HG03469 (cell line): ENCODE data around the gene SLC16A10.
"Not testable (repeated sequence)": the region's sequence is repeated elsewhere in the genome, so short reads cannot be mapped to it uniquely, and the experiment has no call there.

Experiments
- ATAC-seq: cut with Tn5 transposase; IDR thresholded peaks from one replicate; pipeline ENCODE4 v1.9.1; 2021; ENCODE audit warnings: mild to moderate bottlenecking, moderate library complexity, moderate number of reproducible peaks; ENCODE audit not compliant: unreplicated experiment

Gene SLC16A10, protein sequence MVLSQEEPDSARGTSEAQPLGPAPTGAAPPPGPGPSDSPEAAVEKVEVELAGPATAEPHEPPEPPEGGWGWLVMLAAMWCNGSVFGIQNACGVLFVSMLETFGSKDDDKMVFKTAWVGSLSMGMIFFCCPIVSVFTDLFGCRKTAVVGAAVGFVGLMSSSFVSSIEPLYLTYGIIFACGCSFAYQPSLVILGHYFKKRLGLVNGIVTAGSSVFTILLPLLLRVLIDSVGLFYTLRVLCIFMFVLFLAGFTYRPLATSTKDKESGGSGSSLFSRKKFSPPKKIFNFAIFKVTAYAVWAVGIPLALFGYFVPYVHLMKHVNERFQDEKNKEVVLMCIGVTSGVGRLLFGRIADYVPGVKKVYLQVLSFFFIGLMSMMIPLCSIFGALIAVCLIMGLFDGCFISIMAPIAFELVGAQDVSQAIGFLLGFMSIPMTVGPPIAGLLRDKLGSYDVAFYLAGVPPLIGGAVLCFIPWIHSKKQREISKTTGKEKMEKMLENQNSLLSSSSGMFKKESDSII

DNA sequence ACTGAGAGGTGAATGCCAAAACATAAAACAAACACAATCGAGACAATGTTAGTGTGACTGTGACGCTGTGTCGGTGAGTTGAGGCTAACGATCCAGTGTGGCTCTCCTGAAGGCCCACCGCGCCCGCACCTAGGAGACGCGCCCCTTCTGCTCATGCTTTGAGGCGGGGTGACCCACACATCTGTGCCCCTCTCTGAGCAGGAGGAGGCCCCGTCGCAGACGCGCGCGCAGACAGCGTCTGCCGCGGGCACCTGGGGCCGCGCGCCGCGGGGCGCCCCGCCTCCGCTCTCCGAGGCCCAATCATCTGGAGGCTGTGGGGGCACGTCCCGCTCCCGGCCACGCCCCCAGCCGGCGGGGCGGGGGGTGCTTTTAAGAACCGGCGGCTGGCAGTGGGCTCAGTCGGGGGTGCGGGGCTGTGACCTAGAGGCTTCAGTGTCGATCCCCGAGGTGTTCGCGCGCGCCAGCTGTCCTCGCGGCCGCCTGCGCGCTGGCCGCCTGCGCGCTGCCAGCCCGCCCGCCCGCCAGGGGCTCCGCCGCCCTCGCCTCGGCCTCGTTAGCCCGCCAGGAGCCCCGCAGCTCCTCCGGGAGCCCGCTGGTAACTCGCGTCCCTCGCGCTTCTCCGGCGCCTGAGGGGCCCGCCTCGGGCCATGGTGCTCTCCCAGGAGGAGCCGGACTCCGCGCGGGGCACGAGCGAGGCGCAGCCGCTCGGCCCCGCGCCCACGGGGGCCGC lies at the start of gene SLC16A10:
Gene SLC16A10 (plus strand): TSS at position 398 of the 730 bp plus-strand sequence. CDS start 250 bp downstream, at position 648.
- peak; percentile 73 for ATAC-seq

DNA sequence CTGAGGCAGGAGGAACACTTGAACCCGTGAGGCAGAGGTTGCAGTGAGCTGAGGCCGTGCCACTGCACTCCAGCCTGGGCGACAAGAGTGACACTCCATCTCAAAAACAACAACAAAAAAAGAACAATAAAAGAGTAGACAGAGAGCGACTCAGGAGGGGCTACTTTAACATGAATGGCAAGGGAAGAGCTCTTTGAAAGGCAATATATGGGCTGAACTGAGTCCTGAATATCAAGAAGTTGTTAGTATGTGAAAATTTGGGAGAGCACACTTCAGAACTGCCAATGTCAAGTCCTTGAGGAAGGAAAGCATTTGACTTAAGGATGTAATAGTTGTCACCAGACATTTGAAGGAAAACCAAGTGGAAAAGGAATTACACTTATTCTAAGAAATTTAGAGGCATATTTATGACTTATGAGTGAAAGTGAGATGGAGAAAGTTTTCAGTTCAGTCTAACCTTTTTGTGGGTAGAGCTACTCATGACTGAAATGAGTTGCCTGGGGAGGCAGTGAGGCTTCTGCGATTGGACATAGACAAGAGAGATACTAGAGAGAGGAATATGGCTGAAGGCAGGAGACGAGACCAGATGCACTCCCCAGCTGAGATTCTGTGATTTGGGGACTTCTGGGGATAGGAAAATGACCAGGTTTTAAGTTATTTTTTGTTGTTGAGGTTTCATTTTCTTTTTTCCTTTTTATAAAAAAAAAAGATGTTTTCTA lies 48.6 kb upstream of the SLC16A10 start:
- no peak for ATAC-seq

DNA sequence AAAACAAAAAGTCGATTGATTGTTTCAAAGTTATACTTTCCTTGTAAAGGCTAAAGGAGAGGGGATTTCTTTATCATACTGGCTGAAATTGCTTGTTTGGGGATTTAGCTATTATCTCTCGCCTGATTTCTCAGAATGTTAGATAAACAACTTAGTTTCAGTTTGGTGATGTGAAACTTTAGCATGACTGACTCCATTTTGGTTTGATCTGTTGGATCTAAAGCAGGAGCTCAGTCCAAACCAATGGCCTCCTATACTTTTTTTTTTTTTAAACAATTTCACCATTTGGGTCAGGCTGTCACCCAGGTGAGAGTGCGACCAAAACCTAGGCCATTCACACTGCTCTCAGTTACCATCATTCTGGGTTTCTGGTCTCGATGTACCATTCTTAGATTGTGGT lies 45.4 kb upstream of the SLC16A10 start:
- no peak for ATAC-seq

DNA sequence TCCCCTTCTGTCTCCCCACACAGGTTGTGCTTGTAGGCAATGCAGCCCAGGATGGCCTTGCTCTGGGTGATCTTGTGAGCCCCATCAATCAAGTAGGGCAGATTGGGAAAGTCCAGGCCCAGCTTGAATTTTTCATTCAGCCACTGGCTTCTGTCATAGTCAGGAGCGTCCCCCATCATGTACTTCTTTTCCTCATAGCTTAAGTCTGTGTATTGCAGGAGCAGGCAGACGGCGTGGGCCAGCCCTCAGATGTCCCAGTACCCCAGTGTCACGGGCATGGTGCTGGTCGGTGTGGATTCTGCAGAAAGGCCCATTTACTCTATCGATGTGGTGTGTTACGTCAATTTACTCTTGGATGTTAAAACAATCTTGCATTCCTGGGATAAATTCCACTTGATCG lies 40.1 kb upstream of the SLC16A10 start:
- no peak for ATAC-seq

DNA sequence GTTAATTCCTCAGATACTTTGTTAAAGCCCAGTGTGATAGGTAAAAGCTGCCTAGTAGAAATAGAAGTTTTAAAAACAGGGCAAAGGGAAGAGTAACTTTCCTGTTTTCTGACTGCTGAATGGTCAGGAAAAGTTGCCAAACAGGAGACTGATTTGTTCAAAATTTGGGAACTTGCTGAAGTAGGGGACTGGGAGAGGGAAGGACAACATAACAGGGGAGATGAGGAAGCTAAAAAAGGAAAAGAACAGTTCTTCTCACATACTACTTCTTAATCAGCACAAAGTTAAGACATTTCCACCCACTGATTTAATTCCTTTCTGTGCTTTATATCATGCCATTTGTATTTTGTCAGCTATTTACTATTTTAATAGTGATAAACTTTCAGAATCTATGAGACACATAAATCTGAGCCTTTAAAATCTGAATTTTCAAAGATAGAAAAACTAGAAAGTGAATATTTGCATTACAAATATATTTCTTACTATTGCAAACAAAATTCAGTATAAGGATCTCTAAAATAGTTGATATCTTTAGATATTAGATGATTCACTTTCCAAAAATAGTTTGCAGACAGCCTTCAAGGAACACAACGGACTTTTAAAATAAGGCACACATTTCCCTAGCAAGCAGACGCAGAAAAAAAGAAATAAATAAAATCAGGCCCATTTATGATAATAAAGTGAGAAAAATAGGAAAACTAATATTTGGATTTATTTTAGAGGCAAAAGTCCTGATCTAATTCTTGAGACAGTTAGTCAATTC lies 36.9 kb upstream of the SLC16A10 start:
- ATAC-seq: no peak

DNA sequence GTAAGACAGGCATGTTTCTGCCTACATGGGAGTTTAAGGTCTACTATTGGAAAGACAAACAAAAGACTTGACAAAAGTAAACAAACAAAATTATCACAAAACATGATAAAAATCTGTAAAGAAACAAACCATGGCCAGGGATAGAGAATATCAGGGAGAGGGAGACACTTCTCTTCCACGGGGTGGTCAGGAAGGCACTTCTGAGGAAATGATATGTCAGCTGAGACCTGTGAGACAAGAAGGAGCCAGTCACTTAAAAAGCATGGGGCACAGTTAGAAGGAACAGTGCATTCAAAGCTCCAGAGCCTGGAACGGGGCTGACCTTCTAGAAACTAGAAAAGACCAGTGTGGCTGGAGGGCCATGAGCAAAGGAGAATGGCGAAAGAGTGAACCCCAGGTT lies 35.1 kb upstream of the SLC16A10 start:
- ATAC-seq: no peak

DNA sequence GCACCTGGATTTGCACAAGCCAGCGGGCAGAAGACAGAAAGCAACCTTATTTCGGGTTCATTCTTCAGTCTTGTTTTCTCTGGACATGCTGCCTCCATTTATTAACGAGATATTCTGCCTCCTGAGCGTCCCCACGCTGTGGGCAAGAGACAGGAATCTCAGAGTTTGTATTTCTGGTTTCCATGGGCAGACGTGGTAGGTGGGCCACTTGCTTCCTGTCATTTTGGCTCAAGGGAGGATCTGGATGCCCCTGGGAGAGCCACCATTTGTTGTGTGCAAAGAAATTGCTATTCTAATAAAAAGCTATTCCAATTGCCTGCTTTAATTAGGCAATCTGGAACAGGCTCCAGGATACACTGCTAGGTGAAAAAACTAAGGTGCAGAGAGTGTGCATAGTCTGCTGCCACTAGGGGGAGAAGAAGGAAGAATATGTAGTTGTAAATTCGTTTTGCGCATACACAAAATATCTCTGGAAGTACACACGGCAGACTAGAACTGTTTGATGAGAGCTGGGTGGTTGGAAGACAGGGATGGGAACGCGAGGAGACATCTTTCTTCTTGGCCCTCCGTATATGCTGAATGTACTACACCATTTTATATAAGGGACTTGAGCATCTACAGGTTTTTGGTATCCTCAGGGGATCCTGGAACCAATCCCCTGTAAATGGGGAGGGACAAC lies 30.1 kb upstream of the SLC16A10 start:
- ATAC-seq: no peak

DNA sequence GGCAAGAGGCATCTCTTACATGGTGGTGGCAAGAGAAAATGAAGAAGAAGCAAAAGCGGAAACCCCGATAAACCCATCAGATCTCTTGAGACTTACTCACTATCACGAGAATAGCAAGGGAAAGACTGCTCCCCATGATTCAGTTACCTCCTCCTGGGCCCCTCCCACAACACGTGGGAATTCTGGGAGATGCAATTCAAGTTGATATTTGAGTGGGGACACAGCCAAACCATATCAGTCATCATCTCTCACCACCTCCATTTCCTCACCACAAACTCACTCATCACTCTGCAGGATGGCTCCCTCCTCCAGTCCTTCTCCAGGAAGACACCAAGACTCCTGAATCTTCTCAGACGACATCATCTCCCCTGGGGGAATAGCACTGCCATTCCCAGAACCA lies 25.8 kb upstream of the SLC16A10 start:
- no peak for ATAC-seq

DNA sequence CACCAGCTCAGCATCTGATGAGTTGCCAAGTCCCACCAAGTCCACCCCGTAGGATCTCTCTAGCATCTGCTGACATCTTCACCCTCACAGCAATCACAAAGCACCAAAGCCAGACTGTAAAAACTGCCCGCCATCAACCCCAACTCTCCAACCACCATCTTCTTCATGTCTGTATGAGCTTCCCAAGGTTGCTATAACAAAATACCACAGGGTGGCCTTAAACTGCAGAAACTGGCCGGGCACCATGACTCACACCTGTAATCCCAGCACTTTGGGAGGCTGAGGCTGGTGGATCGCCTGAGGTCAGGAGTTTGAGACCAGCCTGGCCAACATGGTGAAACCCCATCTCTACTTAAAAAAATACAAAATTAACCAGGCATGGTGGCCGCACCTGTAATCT lies 25.3 kb upstream of the SLC16A10 start:
- ATAC-seq: not testable (repeated sequence)

DNA sequence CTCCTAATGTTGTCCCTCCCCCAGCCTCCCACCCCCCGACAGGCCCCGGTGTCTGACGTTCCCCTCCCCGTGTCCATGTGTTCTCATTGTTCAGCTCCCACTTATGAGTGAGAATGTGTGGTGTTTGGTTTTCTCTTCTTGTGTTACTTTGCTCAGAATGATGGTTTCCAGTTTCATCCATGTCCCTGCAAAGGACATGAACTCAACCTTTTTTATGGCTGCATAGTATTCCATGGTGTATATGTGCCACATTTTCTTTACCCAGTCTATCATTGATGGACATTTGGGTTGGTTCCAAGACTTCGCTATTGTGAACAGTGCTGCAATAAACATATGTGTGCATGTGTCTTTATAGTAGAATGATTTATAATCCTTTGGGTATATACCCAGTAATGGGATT lies 24.4 kb upstream of the SLC16A10 start:
- ATAC-seq: not testable (repeated sequence)

DNA sequence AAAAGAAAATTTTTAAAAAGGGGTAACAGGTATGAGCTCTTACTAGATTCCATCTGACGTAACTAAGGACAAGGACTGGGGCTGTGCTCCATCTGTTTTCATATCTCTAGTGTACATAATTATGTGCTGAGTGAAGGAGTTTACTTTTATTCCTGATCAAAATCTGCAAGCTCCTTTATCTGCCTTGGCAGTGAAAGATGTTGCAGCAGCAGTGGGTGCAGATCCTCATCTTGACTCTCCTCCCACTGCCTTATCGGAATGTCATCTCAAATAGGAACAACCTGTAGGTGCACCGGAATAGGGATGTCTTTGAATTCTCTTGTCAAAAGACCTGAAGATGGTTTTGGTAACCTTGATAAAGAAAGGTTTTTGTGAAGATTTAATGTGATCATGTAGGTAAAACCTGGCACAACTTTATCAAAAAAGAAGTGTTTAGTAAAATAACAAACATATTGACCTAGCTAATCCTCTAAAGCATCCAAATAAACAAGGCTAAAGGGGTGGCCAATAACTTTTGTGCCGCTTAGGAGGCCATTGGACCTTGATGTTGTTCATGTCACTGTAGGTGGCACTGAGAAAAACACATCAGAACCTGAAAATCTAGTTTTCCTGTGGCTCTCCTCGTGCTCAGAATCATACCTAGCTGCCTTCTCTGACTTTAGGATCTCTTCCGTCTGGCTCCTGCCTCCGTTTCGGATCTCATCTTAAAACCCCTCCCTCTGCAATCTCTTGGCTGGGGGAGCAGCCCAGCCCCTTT lies 19.0 kb upstream of the SLC16A10 start:
- ATAC-seq: no peak

DNA sequence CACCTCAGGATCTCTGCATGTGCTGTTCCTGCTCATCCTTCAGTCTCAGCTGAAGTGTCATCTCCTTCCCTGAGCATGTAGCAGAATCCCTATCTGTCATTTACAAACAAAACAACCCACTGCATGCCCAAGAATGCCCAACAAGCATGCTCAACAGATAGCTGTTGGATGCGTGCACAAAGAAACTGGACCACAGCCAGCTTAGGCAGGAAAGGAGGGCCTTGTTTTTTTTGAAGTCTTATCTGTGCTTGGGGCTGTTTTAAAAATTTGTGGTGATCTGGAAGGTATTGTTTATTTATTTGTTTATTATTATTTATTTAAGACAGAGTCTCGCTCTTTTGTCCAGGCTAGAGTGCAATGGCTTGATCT lies 18.5 kb upstream of the SLC16A10 start:
- no peak for ATAC-seq

DNA sequence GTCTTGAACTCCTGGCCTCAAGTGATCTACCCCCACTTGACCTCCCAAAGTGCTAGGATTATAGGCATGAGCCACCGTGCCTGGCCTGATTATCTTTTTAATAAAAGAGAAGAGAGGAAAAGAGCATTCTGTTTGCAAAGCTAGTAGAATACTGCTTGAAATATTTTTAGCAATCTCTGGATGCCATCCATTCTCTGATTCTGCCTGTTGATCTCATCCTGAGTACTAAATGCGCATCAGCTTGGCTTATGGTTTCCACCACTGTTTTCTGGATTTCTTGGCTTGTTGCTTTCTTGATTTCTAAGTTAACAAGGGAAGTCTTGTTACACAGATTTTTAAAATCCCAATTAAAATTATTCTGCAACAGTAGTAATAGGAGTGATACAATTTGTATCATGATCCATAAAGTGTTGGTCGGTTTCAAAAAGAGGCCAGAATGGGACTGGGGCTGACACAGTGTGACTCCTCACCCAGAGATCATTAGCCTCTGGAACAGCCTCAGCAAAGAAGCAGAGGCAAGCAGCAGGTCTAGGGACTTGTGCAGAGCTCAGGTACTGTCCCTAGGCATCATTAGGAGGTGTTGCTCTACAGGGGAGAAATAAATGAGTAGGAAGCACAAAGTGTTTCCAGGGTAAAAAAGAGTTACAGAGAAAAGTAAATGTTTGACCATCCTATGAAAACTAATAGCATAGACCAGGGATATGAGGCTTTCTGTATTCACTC lies 17.8 kb upstream of the SLC16A10 start:
- ATAC-seq: no peak

DNA sequence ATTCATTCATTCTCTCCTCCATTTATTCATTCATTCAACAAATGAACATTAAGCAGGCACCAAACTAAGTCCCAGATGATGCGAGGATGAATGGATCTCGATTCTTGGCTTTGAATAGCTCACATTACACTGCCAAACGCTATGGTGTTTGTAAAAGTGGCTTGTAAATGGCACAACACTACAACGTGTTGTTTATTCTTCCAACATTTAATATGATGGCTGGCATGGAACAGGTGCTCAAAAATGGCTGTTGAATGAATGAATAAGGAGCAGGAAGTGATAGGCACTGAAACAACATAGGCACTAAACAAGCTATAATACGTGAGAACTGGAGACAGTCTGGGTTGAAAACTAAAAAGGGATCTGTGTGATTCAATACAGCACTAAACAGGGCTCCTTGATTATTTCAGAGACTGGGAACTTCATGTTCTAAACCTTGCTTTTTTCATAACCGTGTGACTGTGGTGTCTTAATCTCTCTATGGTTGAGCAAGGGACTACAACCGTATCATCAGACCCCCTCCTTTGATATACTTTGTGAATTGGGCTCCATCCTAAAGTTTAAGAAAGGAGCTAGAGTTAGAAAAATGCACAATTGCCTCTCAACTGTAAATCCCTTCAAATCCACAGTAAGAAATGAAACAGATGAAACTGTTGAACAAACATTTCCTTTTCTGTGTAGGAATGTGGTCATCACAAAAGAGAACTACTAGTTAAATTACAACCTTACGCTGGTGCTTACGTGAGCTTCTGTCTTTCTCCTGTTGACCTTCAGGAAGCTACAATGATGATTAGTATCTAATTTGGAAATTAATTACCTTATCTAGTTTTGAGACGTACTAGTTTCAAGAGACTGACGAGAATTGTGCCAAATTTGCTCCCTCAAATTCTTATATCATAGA lies 16.9 kb upstream of the SLC16A10 start:
- ATAC-seq: no peak

DNA sequence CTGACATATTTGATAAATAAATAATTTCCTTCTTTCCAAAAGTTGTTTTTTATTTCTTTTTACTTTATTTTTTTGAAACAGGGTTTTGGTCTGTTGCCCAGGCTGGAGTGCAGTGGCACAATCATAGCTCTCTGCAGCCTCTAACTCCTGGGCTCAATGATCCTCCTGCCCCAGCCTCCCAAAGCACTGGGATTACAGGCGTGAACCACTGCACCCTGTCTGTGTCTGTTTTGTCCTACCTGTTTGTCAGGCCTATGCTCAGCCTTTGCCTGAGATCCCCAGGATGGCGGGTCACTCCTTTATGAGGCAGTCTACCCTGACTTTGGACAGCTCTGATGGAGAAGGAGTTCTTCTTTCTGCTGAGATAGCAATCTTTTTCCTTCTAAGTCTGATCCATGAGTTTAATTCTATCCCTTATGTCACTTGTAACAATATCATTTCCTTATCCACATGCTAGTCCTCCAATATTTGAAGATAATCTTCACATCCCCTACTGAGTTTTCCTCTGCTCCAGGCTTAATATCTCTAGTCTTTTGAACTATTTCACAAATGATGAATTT lies 14.4 kb upstream of the SLC16A10 start:
- ATAC-seq: no peak

DNA sequence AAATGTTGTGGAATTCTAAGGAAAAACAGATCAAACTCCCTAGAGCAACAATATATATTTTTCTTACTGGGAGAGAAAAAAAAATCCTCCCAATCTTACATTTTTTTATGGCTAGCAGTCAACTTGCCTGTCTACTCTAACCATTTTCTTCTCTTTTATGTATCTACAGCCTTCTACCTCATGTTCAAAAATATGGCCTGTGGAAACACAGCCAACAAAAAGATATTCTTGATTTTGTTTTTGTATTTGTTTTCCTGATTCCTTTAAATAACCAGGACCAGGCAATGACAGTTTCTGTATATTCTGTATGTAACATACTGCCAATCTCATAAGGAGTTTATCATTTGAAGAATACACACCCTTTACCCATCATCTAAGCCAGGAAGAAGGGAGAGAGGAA lies 13.0 kb upstream of the SLC16A10 start:
- ATAC-seq: no peak

DNA sequence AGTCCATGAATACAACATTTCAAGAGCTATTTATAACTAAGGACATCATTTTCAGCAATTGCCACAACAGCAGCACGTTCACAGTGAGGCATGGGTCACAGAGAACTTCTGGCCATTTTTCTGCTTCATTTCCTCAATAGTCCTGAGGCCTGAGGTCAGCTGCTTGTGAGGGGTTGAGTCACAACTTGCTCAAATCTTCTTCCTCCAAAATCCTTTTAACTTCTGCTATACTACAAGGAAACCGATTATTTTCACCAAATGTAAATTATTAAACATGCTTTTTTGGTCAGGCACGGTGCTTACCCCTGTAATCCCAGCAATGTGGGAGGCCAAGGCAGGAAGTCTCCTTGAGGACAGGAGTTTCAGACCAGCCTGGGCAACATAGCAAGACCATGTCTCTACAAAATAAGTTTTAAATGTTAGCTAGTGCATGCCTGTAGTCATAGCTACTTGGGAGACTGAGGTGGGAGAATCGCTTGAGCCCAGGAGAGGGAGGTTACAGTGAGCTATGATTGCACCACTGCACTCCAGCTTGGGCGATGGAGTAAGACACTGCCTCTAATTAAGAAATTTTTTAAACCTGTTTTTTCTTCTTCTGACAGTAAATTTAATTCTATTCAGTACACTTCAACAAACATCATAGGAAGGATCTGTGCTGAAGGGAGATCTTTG lies 11.1 kb upstream of the SLC16A10 start:
- ATAC-seq: no peak
